ENCODE measurements around the gene RPS15.

RPS15 gene

GRCh38 chr19:1455002-1455335 is 16.8 kb downstream of the RPS15 start:
- no peak for DNase-seq

GRCh38 chr19:1455336-1456120 is 17.3 kb downstream of the RPS15 start:
- DNase-seq, result no peak

GRCh38 chr19:1456121-1456900 is 18.1 kb downstream of the RPS15 start:
- DNase-seq, result no peak

GRCh38 chr19:1457031-1457739 is 19.0 kb downstream of the RPS15 start:
- DNase-seq, result peak; percentile 46

GRCh38 chr19:1457892-1458291 is 19.7 kb downstream of the RPS15 start:
- DNase-seq, result no peak

- no peak for DNase-seq
Observed at GRCh38 chr19:1459479-1459878, 21.3 kb downstream of the RPS15 start.

GRCh38 chr19:1460033-1460995 is 22.1 kb downstream of the RPS15 start:
- DNase-seq, result no peak

- no peak for DNase-seq
Observed at GRCh38 chr19:1461862-1462261, 23.7 kb downstream of the RPS15 start.

GRCh38 chr19:1465191-1466016 is 27.2 kb downstream of the RPS15 start:
- DNase-seq, result peak; percentile 58

- DNase-seq, result no peak
Observed at GRCh38 chr19:1466018-1466460, 27.8 kb downstream of the RPS15 start.

GRCh38 chr19:1466461-1467214 is 28.4 kb downstream of the RPS15 start:
- DNase-seq, result peak; percentile 44

GRCh38 chr19:1467215-1467489 is 29.0 kb downstream of the RPS15 start:
- DNase-seq, result no peak

- DNase-seq, result peak; percentile 54
Observed at GRCh38 chr19:1467490-1468273, 29.5 kb downstream of the RPS15 start.

- DNase-seq, result no peak
Observed at GRCh38 chr19:1468274-1468820, 30.2 kb downstream of the RPS15 start.

- DNase-seq, result no peak
Observed at GRCh38 chr19:1468821-1469254, 30.6 kb downstream of the RPS15 start.

- DNase-seq, result no peak
Observed at GRCh38 chr19:1469255-1470054, 31.3 kb downstream of the RPS15 start.

GRCh38 chr19:1470055-1470304 is 31.8 kb downstream of the RPS15 start:
- no peak for DNase-seq

- DNase-seq, result no peak
Observed at GRCh38 chr19:1470305-1471009, 32.3 kb downstream of the RPS15 start.

Data from right forelimb (tissue), 1 donor.